GM18858 (cell line): Measurements from ENCODE around the gene C4orf46.

Experiments
- ATAC-seq: cut with Tn5 transposase; IDR thresholded peaks from one replicate; pipeline ENCODE4 v1.9.1; 2021; ENCODE audit not compliant: unreplicated experiment

Gene C4orf46

DNA sequence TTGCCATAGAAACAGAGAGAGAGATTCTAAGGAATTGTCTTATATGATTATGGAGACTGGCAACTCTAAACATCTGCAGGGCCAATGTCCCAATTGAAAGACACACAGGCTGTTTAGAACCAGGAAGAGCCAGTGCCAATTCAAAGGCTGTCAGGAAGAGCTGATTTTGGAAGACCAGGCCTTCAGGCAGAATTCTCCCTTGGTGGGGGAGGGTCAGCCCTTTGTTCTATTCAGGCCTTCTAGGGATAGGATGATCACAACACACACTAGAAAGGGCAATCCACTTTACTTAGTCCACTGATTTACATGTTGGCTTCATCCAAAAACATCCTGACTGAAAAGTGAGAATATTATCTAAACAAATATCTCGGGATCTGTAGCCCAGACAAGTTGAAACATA, 15.2 kb downstream of the C4orf46 start:
- ATAC-seq, result no peak

DNA sequence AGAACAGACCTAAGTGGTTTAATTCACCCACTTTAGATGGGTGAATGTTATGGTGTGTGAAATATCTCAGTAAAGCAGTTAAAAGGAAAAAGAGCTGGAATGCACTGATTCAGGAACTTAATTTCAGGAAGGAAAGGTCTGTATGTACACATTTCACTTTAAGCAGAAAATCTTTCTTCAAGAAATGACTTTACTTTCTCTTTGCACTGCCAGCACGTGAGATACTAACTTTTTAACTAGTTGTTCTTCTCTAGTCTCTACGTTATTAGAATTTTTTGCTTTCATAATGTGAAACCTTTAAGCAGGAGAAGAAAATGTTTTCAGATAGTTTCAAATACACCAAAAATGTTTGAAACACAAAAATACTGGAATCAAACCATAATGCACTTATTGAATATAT, 18.8 kb downstream of the C4orf46 start:
- no peak for ATAC-seq

DNA sequence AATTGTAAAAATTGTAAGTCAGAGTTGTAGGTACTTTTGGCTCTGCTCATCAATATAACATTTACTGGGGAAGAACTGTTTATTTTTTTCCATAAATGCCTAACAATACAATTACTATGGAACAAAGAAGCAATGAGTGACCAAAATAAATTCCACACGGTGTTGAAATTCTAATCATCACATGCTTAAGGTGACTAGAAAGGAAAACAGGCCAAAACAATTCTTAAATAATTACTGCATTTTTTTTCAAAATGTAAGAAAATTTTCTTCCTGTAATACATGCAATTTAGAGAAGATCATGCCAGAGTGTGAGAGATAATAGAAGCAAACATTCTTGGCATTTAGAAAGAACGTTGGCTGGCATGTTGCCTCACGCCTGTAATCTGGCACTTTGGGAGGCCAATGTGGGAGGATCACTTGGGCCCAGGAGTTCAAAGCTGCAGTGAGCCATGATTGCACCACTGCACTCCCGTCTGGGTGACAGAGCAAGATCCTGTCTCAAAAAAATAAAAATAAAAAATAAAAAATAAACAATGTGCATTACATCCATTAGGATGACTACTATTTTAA, 22.5 kb downstream of the C4orf46 start:
- no peak for ATAC-seq

DNA sequence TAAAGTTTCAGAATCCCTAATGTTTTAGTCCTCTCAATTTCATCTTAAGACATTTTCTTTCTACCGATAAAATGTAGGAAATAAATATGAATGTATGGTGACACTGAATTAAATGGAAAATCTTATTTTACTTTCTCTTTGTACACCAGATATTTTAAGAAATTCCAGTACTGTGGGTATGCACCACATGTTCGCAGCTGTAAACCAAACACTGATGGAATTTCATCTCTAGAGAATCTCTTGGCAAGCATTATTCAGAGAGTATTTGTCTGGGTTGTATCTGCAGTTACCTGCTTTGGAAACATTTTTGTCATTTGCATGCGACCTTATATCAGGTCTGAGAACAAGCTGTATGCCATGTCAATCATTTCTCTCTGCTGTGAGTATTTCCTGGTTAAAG, 26.9 kb downstream of the C4orf46 start:
- ATAC-seq, result no peak

DNA sequence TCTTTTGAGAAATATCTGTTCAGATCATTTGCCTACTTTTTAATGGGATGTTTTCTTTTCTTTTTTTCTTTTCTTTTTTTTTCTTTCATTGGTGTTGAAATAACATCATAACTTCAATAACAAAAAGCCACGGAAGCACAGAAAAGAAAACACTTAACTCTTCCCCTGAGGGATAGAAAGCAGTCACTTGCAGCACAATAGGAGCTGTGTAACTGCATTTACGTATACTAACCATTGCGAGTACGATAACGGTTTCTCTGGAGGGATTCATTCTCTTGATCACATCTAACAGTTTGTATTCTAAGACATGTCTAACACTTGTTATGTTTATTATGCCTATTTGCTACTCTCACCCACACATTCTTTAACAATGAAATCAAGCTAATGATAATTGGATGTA, 27.3 kb downstream of the C4orf46 start:
- no peak for ATAC-seq

DNA sequence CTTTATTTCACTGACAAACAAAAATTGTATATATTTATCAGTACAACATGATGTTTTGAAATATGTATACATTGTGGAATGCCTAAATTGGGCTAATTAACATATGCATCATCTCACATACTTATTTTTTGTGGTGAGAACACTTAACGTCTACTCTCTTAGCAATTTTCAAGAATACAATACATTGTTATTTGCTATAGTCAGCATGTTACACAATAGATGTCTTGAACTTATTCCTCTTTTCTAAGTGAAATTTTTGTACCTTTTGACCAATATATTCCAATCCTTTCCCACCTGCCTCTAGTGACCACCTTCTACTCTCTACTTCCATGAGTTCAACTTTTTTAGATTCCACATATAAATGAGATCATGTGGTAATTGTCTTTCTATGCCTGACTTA, 35.1 kb downstream of the C4orf46 start:
- ATAC-seq, result no peak

DNA sequence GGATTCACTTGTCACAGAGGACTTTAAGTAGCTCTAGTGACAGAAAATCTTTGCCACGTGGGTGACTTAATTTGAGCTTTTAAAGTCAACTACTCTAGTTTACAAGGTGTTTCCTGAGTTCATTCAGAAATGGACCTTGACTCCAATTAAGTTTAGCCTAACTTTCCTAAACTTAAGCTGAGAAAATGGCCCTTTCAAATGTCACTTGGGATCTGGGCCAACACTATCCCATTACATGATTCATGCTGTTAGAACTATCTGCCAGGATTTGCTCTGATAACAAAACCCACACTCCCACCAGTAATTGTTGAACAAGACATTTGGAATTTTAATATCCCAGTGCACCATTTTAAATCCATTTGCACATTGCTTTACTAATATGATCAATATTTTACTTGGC, 40.8 kb downstream of the C4orf46 start:
- ATAC-seq, result no peak

DNA sequence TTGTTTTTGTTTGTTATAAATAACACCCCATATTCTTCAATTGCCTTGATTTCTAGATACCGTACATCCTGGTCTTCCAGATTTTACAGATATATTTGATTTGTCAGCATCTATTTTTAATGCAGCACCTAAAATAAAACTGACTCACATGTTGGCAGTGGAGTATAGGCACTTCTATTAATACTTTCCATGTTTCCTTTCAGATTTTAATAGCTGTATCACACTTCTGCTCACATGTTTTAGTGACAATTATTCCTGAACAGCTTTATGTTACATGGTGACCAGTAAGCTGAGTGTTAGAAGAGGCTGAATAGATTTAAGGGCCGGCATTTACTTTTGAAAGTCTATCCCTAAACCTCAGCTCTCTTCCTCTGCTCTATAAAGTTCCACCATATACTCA, 46.1 kb downstream of the C4orf46 start:
- no peak for ATAC-seq

DNA sequence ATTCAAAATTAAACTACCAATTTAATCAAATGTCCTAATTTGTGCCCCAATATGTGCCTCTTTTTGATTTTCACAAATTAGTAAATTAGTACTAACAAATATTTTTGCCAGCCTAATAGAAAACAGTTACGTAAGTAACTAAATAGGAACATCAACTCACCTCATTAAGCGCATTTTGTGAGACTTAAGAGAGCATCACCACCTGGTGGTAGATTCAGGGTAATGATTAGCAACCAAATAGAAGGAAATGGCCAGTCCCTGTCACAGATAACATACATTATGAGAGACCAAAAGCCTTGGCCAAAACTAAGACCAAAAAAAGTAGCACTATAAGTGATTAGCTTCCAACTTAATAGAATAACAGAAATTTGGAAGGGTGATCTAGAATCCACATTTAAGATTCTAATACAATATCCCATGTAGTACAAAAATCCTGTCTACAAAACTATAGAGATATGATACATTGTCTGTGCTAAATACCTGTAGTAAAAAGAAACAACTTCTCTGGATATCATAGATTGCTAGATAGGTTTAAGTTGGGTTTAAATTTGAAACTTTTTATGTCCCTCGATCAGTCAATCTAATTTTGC, 46.7 kb downstream of the C4orf46 start:
- ATAC-seq, result peak; percentile 92

DNA sequence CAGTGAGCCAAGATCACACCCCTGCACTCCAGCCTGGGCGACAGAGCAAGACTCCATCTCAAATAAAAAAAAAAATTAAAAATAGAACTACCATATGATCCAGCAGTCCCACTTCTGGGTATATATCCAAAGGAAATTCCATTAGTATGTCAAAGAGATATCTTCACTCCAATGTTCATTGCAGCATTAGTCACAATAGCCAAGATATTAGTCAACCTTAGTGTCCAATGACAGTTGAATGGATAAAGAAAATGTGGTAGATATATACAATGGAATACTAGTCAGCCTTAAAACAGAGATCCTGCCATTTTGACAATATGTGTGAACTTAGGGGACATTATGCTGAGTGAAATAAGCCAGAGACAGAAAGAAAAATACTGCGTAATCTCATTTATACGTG, 49.4 kb downstream of the C4orf46 start:
- no peak for ATAC-seq

DNA sequence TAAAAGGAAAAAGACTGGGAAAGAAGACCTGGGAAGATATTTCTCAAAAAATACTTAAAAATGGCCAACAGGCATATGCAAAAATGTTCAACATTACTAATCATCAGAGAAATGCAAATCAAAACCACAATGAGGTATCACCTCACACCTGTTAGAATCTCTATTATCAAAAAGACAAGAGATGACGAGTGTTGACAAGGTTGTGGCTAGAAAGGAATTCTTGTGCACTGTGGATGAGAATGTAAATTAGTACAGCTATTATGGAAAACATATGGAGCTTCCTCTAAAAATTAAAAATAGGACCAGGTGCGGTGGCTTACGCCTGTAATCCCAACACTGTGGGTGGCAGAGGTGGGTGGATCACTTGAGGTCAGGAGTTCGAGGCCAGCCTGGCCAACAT, 50.0 kb downstream of the C4orf46 start:
- peak; percentile 30 for ATAC-seq

DNA sequence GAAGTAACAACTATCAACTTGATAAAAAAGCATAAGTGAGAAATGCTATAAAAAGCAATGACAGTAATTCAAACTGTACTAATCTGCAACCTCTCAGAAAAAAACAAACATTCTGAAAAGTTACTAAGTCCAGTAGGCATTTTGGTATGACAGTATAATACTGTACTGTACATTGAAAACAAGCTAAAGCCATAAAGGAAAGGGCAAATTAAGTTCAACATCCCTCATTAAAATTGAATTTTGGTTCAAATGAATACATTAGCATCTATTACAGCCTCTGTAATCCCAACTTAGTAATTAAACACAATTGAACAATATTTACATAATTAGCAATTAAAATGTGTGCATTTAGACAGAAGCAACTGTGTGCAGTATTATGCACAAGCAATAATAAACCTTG, 53.7 kb downstream of the C4orf46 start:
- no peak for ATAC-seq
